RWPE1 (cell line): Measurements from ENCODE around the gene ADRA2C.

Source experiments
- CTCF ChIA-PET: fragments of 350-600 bp; sonication (Branson Sonifier 250); formaldehyde crosslinking; extraction: SDS; loops from one replicate; lab custom pipeline; 2021; lab: Yijun Ruan, JAX
- POLR2A ChIA-PET: fragments of 400-600 bp; formaldehyde crosslinking; extraction: SDS; loops from one replicate; lab custom pipeline; 2020; ENCODE audit warnings: antibody characterized with exemption; ENCODE audit not compliant: low non-redundant PET; lab: Yijun Ruan, JAX
- DNase-seq: peaks from one replicate; pipeline ENCODE4 v3.0.0; 2012; ENCODE audit warnings: low spot score
- H3K27ac ChIP-seq: fragments of 450-650 bp; 2 replicates; pipeline ENCODE4 v1.5.1; 2017
- TF ChIP-seq, protein P1 (sequence below): fragments of 450-650 bp; conservative IDR thresholded peaks from 2 replicates; pipeline ENCODE4 v1.5.1; 2017; ENCODE audit warnings: low read depth, mild to moderate bottlenecking

ADRA2C gene

DNA sequence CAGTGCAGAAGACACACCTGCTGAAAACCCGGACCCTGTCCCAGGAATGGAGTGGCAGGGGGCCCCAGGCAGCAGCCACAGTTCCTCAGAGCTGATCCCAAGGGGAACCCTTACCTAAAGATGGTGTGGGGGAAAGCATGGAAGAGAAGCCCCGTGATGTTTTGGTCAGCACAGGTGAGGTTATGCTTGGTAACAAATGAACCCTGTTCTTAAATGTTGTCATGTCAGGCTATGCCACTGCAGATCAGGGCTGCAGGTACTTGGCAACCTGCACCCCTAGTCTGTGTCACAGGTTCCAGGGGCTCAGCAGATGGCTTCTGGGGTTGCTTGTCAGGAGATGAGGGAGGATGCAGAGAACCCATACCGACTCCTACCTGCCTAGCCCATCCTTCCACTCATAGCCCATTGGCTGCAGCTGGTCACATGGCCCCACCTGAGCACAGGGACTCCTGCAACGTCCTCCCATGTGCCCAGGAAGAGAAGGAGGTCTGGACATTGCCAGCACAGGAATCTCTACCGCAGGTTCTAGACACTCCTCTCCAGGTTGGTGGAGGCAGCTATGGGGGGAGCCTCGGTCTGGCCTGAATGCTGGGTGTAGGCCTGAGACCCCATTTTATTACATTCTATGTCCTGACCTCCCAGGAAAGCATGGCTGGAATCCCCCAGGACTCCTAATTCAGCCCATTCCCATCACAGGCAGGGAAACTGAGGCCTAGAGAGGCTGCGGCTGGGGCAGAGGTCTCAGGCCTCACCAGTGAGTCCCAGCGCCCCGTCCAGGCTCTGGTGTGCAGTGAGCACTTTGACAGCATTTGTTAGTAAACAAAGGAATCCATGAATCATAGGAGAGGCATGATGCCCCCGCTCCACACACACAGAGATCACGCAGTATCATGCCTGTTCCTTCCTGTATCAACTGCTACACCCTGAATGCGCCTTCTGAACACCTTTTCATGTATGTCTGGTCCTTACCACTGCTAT is 51.1 kb downstream of the ADRA2C start:
- DNase-seq = no peak
- TF ChIP-seq, protein P1, sequence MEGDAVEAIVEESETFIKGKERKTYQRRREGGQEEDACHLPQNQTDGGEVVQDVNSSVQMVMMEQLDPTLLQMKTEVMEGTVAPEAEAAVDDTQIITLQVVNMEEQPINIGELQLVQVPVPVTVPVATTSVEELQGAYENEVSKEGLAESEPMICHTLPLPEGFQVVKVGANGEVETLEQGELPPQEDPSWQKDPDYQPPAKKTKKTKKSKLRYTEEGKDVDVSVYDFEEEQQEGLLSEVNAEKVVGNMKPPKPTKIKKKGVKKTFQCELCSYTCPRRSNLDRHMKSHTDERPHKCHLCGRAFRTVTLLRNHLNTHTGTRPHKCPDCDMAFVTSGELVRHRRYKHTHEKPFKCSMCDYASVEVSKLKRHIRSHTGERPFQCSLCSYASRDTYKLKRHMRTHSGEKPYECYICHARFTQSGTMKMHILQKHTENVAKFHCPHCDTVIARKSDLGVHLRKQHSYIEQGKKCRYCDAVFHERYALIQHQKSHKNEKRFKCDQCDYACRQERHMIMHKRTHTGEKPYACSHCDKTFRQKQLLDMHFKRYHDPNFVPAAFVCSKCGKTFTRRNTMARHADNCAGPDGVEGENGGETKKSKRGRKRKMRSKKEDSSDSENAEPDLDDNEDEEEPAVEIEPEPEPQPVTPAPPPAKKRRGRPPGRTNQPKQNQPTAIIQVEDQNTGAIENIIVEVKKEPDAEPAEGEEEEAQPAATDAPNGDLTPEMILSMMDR = no peak
- POLR2A ChIA-PET = no interaction called here
- CTCF ChIA-PET = no interaction called here
- H3K27ac ChIP-seq = no peak overlapping the region
